ENCODE results near the gene PPP4R1.

PPP4R1 gene

DNA sequence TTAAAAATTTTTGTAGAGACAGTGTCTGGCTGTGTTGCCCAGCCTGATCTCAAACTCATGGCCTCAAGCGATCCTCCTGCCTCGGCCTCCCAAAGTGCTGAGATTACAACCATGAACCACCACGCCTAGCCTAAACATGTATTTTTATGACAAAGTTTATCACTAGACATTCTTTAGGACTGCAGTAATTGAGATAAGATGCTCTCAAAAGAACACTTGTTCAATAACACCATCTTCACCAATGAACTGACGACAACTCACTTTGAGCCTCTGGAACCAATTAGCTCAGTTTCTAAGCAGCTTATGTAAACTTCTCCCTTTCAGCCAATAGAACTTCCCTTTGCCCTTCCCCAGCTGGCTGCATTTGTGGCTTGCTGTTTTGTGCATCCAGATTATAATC is 15.3 kb upstream of the PPP4R1 start:
- no peak for TF ChIP-seq TAF1 (IDR thresholded peaks at IDR 0.05; ENCODE audit: borderline replicate concordance, insufficient read depth, low read length)
- no peak for TF ChIP-seq SIN3A (IDR thresholded peaks at IDR 0.05; ENCODE audit: borderline replicate concordance, insufficient read depth, low read length)
- TF ChIP-seq REST (IDR thresholded peaks at IDR 0.05; ENCODE audit: insufficient read depth in 1 of 2, low read depth in 2 of 2, low read length in 2 of 2): no peak
- no peak for TF ChIP-seq FOXP2 (optimal IDR thresholded peaks at IDR 0.05; ENCODE audit: borderline replicate concordance, extremely low read depth, extremely low read length, insufficient read depth)
- TF ChIP-seq POLR2AphosphoS5 (IDR thresholded peaks at IDR 0.05; ENCODE audit: low read depth, low read length): no peak

GRCh38 chr18:9628984-9629383 is 14.6 kb upstream of the PPP4R1 start:
- TF ChIP-seq POLR2AphosphoS5 (IDR thresholded peaks at IDR 0.05; ENCODE audit: low read depth, low read length): no peak
- no peak for TF ChIP-seq TAF1 (IDR thresholded peaks at IDR 0.05; ENCODE audit: borderline replicate concordance, insufficient read depth, low read length)
- TF ChIP-seq SIN3A (IDR thresholded peaks at IDR 0.05; ENCODE audit: borderline replicate concordance, insufficient read depth, low read length): no peak
- TF ChIP-seq FOXP2 (optimal IDR thresholded peaks at IDR 0.05; ENCODE audit: borderline replicate concordance, extremely low read depth, extremely low read length, insufficient read depth): no peak
- TF ChIP-seq REST (IDR thresholded peaks at IDR 0.05; ENCODE audit: insufficient read depth in 1 of 2, low read depth in 2 of 2, low read length in 2 of 2): no peak

- TF ChIP-seq FOXP2 (optimal IDR thresholded peaks at IDR 0.05; ENCODE audit: borderline replicate concordance, extremely low read depth, extremely low read length, insufficient read depth) (no peak), TAF1 (IDR thresholded peaks at IDR 0.05; ENCODE audit: borderline replicate concordance, insufficient read depth, low read length) (no peak), POLR2AphosphoS5 (IDR thresholded peaks at IDR 0.05; ENCODE audit: low read depth, low read length) (no peak)
Measured at GRCh38 chr18:9627642-9628041, 13.3 kb upstream of the PPP4R1 start.

DNA sequence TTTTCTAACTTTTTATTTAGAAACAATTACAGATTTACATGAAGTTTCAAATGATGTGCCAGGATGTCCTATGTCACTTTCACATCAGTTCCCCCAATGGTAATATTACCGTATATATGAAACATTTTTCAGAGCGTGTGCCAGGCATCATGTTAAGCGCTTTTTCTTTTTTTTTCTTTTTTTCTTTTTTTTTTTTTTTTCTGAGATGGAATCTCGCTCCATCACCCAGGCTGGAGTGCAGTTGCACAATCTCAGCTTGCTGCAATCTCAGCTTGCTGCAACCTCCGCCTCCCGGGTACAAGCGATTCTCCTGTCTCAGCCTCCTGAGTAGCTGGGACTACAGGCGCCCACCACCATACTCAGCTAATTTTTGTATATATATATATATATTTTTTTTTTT is 5.6 kb upstream of the PPP4R1 start:
- no peak for TF ChIP-seq TAF1 (IDR thresholded peaks at IDR 0.05; ENCODE audit: borderline replicate concordance, insufficient read depth, low read length)
- no peak for TF ChIP-seq POLR2AphosphoS5 (IDR thresholded peaks at IDR 0.05; ENCODE audit: low read depth, low read length)
- no peak for TF ChIP-seq REST (IDR thresholded peaks at IDR 0.05; ENCODE audit: insufficient read depth in 1 of 2, low read depth in 2 of 2, low read length in 2 of 2)
- no peak for TF ChIP-seq FOXP2 (optimal IDR thresholded peaks at IDR 0.05; ENCODE audit: borderline replicate concordance, extremely low read depth, extremely low read length, insufficient read depth)
- TF ChIP-seq SIN3A (IDR thresholded peaks at IDR 0.05; ENCODE audit: borderline replicate concordance, insufficient read depth, low read length): no peak

DNA sequence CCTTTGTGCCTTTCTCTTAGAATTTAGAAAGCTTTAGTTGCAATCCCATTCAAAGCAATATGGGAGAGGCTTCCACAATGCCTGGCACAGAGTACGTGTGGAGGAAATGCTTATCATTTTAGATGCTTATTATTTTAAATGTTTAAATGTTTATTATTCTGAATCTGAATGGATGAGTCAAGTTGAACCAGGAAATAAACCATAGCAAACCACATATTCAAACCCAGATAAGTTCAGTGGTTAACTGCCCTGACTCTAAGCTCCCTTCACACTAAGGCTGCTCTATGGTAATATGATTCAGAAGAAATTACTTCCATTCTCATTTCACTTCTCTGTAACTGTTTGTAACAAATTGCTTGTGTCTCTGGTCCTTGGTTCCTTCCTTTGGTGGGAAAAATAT is 5.2 kb upstream of the PPP4R1 start:
- TF ChIP-seq TAF1 (IDR thresholded peaks at IDR 0.05; ENCODE audit: borderline replicate concordance, insufficient read depth, low read length): no peak
- no peak for TF ChIP-seq SIN3A (IDR thresholded peaks at IDR 0.05; ENCODE audit: borderline replicate concordance, insufficient read depth, low read length)
- TF ChIP-seq FOXP2 (optimal IDR thresholded peaks at IDR 0.05; ENCODE audit: borderline replicate concordance, extremely low read depth, extremely low read length, insufficient read depth): no peak
- TF ChIP-seq POLR2AphosphoS5 (IDR thresholded peaks at IDR 0.05; ENCODE audit: low read depth, low read length): no peak
- TF ChIP-seq REST (IDR thresholded peaks at IDR 0.05; ENCODE audit: insufficient read depth in 1 of 2, low read depth in 2 of 2, low read length in 2 of 2): no peak

All from PFSK-1 (cell line).